Measurements from ENCODE around the gene TIAL1.

DNA sequence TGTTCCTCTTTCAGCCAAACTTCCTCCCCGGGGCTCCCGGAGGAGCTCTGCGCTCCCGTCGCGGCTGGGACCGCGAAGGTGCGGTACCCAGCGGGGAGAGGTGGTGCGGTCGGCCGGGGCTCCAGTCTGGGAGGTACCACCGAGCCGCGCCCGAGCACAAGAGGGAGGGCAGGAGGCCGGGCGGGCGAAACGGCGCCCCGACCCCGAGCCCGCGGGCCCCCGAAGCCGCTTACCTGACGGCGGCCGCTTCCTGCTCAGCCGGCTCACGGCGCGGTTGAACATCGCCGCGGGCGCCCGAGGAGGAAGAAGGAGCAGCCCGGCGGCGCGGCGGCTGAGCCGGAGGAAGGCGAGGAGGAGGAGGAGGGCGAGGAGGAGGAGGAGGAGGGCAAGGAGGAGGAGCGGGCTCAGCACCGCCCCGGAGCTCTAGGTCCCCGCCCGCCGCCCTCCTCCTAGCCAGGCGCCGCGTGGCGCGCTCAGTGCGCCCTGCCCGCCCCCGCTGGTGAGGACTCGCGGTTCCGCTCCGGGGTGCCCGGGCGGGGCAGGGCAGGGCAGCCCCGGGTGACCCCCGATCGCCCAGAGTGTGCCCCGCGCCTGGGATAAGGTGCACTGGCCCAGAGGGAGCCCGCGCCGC, 54.3 kb downstream of the TIAL1 start, which contains the start of gene RGS10:
- no peak for TF ChIP-seq CTCF (conservative IDR thresholded peaks at IDR 0.05; ENCODE audit: low read depth, low read length)
- TF ChIP-seq MXI1 (IDR thresholded peaks at IDR 0.05; ENCODE audit: borderline replicate concordance, low read depth, low read length) = peak; percentile 65; the same call in 1 of the 2 replicates
- peak; percentile 55 for TF ChIP-seq POLR2A (IDR thresholded peaks at IDR 0.05; ENCODE audit: low read depth, low read length)
- no peak for TF ChIP-seq RCOR1 (IDR thresholded peaks at IDR 0.05; ENCODE audit: insufficient replicate concordance, low read length)
- TF ChIP-seq RAD21 (IDR thresholded peaks at IDR 0.05; ENCODE audit: low read length) = no peak
- TF ChIP-seq BHLHE40 (IDR thresholded peaks at IDR 0.05; ENCODE audit: low read depth, low read length) = no peak
- TF ChIP-seq RFX5 (IDR thresholded peaks at IDR 0.05; ENCODE audit: low read depth, low read length) = no peak
- no peak for TF ChIP-seq CEBPB (IDR thresholded peaks at IDR 0.05; ENCODE audit: low read depth, low read length)
- TF ChIP-seq, protein P1, sequence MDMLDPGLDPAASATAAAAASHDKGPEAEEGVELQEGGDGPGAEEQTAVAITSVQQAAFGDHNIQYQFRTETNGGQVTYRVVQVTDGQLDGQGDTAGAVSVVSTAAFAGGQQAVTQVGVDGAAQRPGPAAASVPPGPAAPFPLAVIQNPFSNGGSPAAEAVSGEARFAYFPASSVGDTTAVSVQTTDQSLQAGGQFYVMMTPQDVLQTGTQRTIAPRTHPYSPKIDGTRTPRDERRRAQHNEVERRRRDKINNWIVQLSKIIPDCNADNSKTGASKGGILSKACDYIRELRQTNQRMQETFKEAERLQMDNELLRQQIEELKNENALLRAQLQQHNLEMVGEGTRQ (IDR thresholded peaks at IDR 0.05; ENCODE audit: low read depth, low read length) = no peak
- no peak for TF ChIP-seq FOS (IDR thresholded peaks at IDR 0.05; ENCODE audit: low read depth, low read length)

Measured in IMR-90 (cell line).